Activated naive CD8-positive, alpha-beta T cell treated with anti-CD3 and anti-CD28 coated beads, Interleukin-2, amount 50 U/mL, for 16 hours (primary cell): ENCODE data around the gene SCARB2.
A peak's percentile ranks its signal among the peaks of the same experiment; 100 is the strongest.

Experiments
- DNase-seq: peaks from one replicate; pipeline ENCODE4 v3.0.0-alpha.2; 2020; ENCODE audit warnings: low read depth, low spot score

The SCARB2 gene

GRCh38 chr4:76199664-76200211, 13.9 kb downstream of the SCARB2 start:
- DNase-seq: no peak

- no peak for DNase-seq
Observed at GRCh38 chr4:76198411-76199237, 15.0 kb downstream of the SCARB2 start.

DNA sequence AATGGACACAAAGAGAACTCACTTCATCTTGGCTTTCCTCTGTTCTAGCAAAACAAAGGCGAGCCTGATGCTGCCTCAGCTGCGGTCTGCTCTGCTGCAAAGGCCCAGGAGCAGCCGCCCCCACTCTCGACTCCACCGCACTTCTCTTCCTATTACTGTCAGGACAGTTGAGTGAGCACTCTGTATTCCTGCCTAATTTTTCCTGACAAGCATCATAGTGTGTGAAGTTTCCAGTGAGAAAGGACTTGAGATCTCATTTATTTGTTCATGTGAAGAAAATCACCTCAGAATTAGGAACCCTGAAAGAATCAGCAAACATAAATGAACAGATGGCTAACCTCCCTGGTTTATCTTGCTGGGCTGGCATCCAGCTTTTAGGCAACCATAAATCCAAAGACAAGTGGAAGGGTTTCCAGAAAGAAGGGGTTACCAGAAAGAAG, 15.6 kb downstream of the SCARB2 start:
- DNase-seq: no peak

DNA sequence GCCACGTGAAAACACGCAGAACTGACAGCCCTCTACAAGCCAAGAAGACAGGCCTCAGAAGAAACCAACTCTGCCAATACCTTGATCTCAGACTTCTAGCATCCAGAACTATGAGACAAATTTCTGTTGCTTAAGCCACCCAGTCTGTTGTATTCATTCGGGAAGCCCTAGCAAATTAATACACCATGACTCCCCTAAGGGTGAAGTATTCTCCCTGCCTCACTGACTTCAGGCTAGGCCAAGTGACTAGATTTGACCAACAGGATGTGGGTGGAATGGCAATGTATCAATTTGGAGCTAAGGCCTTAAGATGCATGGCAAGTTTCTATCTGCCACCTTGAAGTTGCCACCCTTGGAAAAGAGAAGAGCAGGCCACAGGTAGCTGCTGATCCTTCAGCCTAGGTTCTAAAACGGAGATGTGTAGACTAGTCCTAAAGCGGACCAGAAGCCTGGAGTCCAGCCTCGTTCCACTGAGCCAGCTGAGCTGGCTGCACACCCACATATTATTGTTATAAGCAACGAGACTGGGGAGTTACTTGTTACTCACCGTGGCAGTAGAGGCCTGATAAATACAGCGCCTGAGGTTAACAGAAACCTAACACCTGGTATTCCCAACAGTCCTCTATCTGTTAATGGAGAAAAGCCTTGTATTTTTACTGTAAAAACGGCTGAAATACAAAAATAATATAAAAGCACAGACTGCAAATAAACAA, 16.4 kb downstream of the SCARB2 start:
- no peak for DNase-seq

DNA sequence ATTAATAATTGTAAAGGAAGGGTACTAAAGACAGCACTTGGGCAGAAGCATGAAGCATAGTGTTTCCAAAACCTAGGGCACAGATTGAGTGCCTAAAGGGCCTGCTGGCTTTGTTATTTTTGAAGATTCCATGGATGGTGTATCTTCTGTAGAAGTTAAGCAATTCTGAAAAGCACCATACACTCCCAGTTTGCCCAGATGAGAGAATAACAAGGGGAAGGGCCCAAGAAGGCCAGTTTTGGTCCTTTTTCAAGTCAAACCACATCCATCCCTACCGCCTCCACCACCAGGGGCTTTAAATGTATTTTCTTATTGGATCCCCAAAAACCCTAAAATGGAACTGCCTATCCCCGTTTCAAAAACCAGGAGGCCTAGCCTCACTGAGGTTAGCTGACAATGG, 17.2 kb downstream of the SCARB2 start:
- DNase-seq: no peak

GRCh38 chr4:76195326-76195725, 18.3 kb downstream of the SCARB2 start:
- no peak for DNase-seq

DNA sequence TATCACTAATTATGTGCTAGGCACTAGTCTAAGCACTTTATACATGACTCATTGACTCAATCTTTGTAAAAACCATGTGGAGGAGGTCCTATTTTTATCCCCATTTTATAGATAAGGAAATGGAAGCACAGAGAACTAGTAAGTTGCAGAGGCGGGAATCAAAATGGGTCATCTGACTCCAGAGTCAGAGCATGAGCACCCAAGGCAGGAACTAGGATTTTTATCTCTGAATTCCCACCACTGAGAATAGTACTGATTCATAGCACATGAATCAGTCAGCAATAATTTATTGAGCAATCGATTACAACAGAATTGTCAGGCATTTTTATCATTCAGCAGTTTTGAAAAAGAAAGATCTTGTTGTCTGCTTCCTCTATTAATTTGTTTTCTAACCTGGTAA, 19.3 kb downstream of the SCARB2 start:
- DNase-seq: no peak

- DNase-seq: no peak
Observed at GRCh38 chr4:76192236-76192635, 21.4 kb downstream of the SCARB2 start.

GRCh38 chr4:76188557-76188956, 25.1 kb downstream of the SCARB2 start:
- DNase-seq: no peak

DNA sequence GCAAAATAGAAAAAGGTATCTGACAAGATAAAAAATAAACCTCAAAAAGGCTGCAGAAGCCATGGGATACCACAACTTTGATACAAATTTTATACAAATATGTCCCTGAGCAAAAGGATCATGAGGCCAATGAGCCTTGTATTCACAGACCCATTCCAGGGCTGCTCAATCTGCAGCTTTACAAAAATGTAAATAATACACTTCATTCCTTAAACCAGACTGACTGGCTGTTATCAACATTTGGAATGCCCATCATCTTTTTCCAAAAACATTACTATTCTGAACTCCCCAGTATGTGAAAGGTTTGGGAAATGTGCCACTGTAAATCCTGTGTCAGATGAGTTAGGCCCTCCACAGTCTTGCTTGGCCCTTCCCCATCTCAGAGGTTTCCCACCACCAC, 25.5 kb downstream of the SCARB2 start:
- DNase-seq: no peak

- no peak for DNase-seq
Observed at GRCh38 chr4:76187152-76187551, 26.5 kb downstream of the SCARB2 start.

DNA sequence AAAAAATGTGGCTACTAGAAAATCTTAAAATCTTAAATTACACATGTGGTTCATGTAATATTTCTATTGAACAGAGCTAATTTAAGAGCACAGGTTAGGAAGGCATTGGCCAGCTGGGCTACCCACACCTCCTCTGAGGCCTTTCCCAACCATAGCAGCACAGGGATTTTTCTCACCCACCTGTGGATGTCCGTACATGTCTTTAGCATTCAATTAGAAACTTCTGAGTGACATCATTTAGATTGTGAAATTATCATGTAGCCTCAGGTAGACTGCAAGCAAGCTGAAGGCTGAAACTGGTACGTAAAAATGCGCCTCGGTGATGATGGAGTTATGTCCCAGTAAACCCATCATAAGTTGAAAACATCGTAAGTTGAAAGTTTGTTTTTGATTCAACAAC, 31.2 kb downstream of the SCARB2 start:
- no peak for DNase-seq

DNA sequence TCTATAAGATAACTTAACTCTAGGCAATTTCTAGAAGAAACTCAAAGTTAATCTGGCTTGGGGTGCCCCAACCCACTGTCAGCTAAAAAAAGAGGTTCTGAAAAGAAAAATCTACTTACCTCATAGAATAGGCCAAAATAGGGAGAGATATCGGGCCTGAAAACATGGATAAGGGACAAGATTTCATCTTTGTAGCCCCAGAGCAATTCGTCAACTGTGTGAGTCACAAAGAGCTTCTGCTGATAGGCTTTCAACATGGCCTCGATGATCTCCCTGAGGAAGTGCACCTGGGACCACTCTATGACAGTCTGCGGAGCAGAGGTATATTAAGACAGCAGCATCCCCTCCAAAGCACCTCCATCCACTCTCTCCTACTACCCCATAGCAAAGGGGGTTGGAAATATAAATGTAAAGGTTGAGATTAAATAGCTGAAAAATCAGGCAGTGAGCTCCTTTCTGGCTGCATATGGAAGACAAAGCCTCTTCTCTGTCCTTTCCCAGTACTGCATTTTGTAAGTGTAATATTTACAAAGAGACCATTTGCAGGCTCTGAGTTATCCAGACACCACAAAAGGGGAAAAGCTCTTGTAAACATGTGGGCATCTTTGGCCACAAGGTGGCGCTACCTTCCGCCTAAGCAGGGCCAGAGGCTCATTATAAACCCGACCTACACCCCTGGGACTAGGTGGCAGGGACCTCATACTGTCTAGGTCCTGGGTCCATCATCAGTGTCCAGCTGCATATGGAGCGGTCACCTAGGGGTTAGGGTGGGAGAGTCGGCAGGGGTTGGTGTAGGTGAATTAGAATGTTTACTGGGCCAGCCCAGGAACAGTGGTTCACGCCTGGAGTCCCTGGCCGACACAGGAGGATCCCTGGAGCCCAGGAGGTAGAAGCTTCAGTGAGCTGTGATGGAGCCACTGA, 34.0 kb downstream of the SCARB2 start:
- peak; percentile 66 for DNase-seq

DNA sequence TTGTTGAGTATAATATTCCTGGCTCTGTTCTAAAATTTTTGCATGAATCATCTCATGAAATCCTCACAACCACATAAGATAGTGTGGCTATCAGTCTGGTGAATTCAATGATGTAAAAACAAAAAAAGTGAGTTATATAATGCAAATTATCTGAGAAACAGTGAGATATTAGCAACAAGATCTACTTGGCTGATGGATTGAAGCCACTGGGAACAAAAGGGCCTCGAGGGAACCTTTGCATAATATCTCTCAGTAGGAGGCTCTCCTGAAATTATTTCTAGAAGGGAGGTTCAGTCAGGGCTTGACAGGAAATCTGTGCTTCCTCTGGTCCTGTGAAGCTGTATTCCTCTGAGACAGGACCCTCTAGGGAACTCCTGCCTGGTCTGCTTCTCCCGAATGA, 35.3 kb downstream of the SCARB2 start:
- DNase-seq: no peak

- no peak for DNase-seq
Observed at GRCh38 chr4:76177709-76178108, 35.9 kb downstream of the SCARB2 start.

DNA sequence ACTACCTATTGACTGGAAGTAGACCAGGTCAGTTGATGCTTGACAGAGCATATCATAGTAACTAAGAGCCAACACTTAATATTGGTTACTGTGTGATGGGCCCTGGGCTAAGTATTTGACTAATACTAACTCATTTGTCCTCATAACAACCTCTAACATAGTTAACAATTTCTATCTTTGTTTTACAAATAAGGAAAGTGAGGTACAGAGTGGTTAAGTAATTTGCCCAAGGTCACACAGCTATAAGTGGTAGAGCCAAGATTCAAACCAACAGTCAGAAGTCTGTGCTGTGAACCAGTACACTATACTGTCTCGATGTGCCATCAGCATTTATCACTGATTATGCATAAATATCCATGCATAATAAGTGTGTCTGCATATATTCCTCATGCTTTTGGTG, 38.3 kb downstream of the SCARB2 start:
- no peak for DNase-seq

- DNase-seq: no peak
Observed at GRCh38 chr4:76174216-76174615, 39.4 kb downstream of the SCARB2 start.

DNA sequence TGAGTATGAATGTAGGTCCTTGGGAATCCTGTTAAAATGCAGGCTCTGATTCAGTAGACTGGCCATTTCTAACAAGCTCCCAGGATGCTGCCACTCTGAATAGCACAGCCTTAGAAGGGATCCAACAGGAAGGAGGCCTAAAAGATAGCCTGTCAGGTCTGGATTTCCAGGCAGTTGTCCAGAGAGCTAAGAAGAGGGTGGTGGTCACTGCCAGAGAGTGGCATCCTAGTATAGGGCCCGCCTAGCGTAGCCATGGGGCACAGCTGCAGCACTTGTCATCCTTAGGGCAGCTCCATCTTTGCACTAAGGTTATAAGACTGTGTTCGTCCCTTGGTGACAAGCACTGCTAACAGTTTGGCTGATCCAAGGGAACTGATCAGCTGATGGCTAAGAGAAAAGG, 44.9 kb downstream of the SCARB2 start:
- DNase-seq: no peak

- DNase-seq: no peak
Observed at GRCh38 chr4:76166480-76166879, 47.1 kb downstream of the SCARB2 start.

GRCh38 chr4:76160355-76160754, 53.3 kb downstream of the SCARB2 start:
- DNase-seq: no peak

DNA sequence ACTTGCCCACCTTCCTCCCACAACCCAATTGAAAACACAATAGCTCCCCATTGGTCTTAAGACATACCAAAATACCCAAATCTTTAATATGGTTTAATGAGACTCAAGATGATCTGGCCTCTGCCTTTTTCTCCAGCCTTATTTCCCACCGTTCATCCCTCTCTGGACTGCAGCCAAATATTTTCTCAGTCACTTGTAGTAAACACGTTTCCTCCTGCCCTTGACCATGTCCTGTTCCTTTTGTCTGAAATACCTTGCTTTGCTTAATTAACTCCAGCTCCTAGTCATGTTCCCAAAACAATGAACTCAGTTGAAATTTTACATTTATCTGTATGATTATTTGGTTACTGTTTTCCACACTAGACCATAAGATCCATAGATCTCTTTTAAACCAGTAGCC, 57.0 kb downstream of the SCARB2 start:
- DNase-seq: no peak

DNA sequence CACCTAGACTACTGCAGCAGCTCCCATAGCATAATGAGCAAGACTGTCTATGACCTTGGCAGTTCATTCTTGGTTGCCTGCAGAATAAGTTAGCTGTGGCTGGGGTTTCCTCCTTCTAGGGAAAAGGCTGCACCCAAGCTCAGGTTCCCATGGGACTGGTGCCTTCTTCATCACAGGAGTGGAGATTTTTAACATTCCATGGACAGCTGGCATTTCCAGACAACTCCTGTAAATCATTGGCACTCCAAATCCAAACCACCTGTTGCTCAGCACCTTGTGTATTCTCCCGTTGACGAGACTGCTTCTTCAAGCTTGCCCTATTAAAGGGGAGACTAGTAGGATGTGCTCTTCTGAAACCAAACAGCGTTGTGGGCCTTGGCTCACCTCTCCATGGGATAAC, 57.6 kb downstream of the SCARB2 start:
- no peak for DNase-seq
